Measurements from ENCODE around the gene DPCD.

The DPCD gene

GRCh38 chr10:101613646-101614045 lies 25.5 kb downstream of the DPCD start:
- Histone ChIP-seq H3K4me3 (ENCODE audit: low read depth, low read length) (no peak overlapping the region), H3K27me3 (ENCODE audit: insufficient read depth, low read length) (no peaks in the 10 kb centered on the region), H3K4me1 (ENCODE audit: control insufficient read depth, insufficient read depth, low read length, unreplicated experiment) (peaks cover 15% of the 10 kb centered on the region), H3K27ac (ENCODE audit: low read depth, low read length) (no peak overlapping the region), H3K79me2 (ENCODE audit: control insufficient read depth, insufficient read depth, low read length, unreplicated experiment) (no peaks in the 10 kb centered on the region), H2AFZ (ENCODE audit: low read length, unreplicated experiment) (no peak overlapping the region), H3K36me3 (ENCODE audit: insufficient read depth, low read length) (no peaks in the 10 kb centered on the region)

- no peak overlapping the region for H3K4me3 ChIP-seq (ENCODE audit: low read depth, low read length)
- H2AFZ ChIP-seq (ENCODE audit: low read length, unreplicated experiment) = no peak overlapping the region
- no peaks in the 10 kb centered on the region for H3K27me3 ChIP-seq (ENCODE audit: insufficient read depth, low read length)
- H3K27ac ChIP-seq (ENCODE audit: low read depth, low read length) = no peak overlapping the region
- H3K36me3 ChIP-seq (ENCODE audit: insufficient read depth, low read length) = no peaks in the 10 kb centered on the region
- no peaks in the 10 kb centered on the region for H3K79me2 ChIP-seq (ENCODE audit: control insufficient read depth, insufficient read depth, low read length, unreplicated experiment)
- H3K4me1 ChIP-seq (ENCODE audit: control insufficient read depth, insufficient read depth, low read length, unreplicated experiment) = peaks cover 5% of the 10 kb centered on the region
Observed at GRCh38 chr10:101614663-101615524, 26.8 kb downstream of the DPCD start.

GRCh38 chr10:101615525-101616116 lies 27.5 kb downstream of the DPCD start:
- no peak overlapping the region for H3K27ac ChIP-seq (ENCODE audit: low read depth, low read length)
- no peak overlapping the region for H2AFZ ChIP-seq (ENCODE audit: low read length, unreplicated experiment)
- H3K27me3 ChIP-seq (ENCODE audit: insufficient read depth, low read length) = no peaks in the 10 kb centered on the region
- H3K4me3 ChIP-seq (ENCODE audit: low read depth, low read length) = no peak overlapping the region
- no peaks in the 10 kb centered on the region for H3K36me3 ChIP-seq (ENCODE audit: insufficient read depth, low read length)
- peaks cover 5% of the 10 kb centered on the region for H3K4me1 ChIP-seq (ENCODE audit: control insufficient read depth, insufficient read depth, low read length, unreplicated experiment)
- H3K79me2 ChIP-seq (ENCODE audit: control insufficient read depth, insufficient read depth, low read length, unreplicated experiment) = no peaks in the 10 kb centered on the region

GRCh38 chr10:101616415-101617101 lies 28.4 kb downstream of the DPCD start:
- H3K79me2 ChIP-seq (ENCODE audit: control insufficient read depth, insufficient read depth, low read length, unreplicated experiment) = no peaks in the 10 kb centered on the region
- no peaks in the 10 kb centered on the region for H3K27me3 ChIP-seq (ENCODE audit: insufficient read depth, low read length)
- H3K27ac ChIP-seq (ENCODE audit: low read depth, low read length) = no peak overlapping the region
- no peak overlapping the region for H3K4me3 ChIP-seq (ENCODE audit: low read depth, low read length)
- H3K4me1 ChIP-seq (ENCODE audit: control insufficient read depth, insufficient read depth, low read length, unreplicated experiment) = peaks cover 3% of the 10 kb centered on the region
- no peak overlapping the region for H2AFZ ChIP-seq (ENCODE audit: low read length, unreplicated experiment)
- no peaks in the 10 kb centered on the region for H3K36me3 ChIP-seq (ENCODE audit: insufficient read depth, low read length)

- Histone ChIP-seq H3K79me2 (ENCODE audit: control insufficient read depth, insufficient read depth, low read length, unreplicated experiment) (no peaks in the 10 kb centered on the region), H2AFZ (ENCODE audit: low read length, unreplicated experiment) (no peak overlapping the region), H3K36me3 (ENCODE audit: insufficient read depth, low read length) (no peaks in the 10 kb centered on the region), H3K27ac (ENCODE audit: low read depth, low read length) (no peak overlapping the region), H3K4me3 (ENCODE audit: low read depth, low read length) (no peak overlapping the region), H3K4me1 (ENCODE audit: control insufficient read depth, insufficient read depth, low read length, unreplicated experiment) (no peaks in the 10 kb centered on the region), H3K27me3 (ENCODE audit: insufficient read depth, low read length) (no peaks in the 10 kb centered on the region)
Observed at GRCh38 chr10:101617102-101617823, 29.1 kb downstream of the DPCD start.

- Histone ChIP-seq H3K4me3 (ENCODE audit: low read depth, low read length) (no peak overlapping the region), H3K79me2 (ENCODE audit: control insufficient read depth, insufficient read depth, low read length, unreplicated experiment) (no peaks in the 10 kb centered on the region), H3K27ac (ENCODE audit: low read depth, low read length) (no peak overlapping the region), H3K27me3 (ENCODE audit: insufficient read depth, low read length) (no peaks in the 10 kb centered on the region), H3K4me1 (ENCODE audit: control insufficient read depth, insufficient read depth, low read length, unreplicated experiment) (no peaks in the 10 kb centered on the region), H3K36me3 (ENCODE audit: insufficient read depth, low read length) (no peaks in the 10 kb centered on the region), H2AFZ (ENCODE audit: low read length, unreplicated experiment) (no peak overlapping the region)
Observed at GRCh38 chr10:101617824-101618568, 29.9 kb downstream of the DPCD start.

GRCh38 chr10:101618871-101619270 lies 30.8 kb downstream of the DPCD start:
- Histone ChIP-seq H3K36me3 (ENCODE audit: insufficient read depth, low read length) (peaks cover 5% of the 10 kb centered on the region), H3K27ac (ENCODE audit: low read depth, low read length) (no peak overlapping the region), H3K79me2 (ENCODE audit: control insufficient read depth, insufficient read depth, low read length, unreplicated experiment) (no peaks in the 10 kb centered on the region), H2AFZ (ENCODE audit: low read length, unreplicated experiment) (no peak overlapping the region), H3K27me3 (ENCODE audit: insufficient read depth, low read length) (no peaks in the 10 kb centered on the region), H3K4me1 (ENCODE audit: control insufficient read depth, insufficient read depth, low read length, unreplicated experiment) (no peaks in the 10 kb centered on the region), H3K4me3 (ENCODE audit: low read depth, low read length) (no peak overlapping the region)

- Histone ChIP-seq H3K36me3 (ENCODE audit: insufficient read depth, low read length) (peaks cover 11% of the 10 kb centered on the region), H3K27me3 (ENCODE audit: insufficient read depth, low read length) (no peaks in the 10 kb centered on the region), H3K79me2 (ENCODE audit: control insufficient read depth, insufficient read depth, low read length, unreplicated experiment) (no peaks in the 10 kb centered on the region), H3K4me3 (ENCODE audit: low read depth, low read length) (no peak overlapping the region), H2AFZ (ENCODE audit: low read length, unreplicated experiment) (no peak overlapping the region), H3K4me1 (ENCODE audit: control insufficient read depth, insufficient read depth, low read length, unreplicated experiment) (peaks cover 6% of the 10 kb centered on the region), H3K27ac (ENCODE audit: low read depth, low read length) (no peak overlapping the region)
Observed at GRCh38 chr10:101619983-101620382, 31.9 kb downstream of the DPCD start.

GRCh38 chr10:101623528-101623927 lies 35.4 kb downstream of the DPCD start:
- H3K27me3 ChIP-seq (ENCODE audit: insufficient read depth, low read length) = no peaks in the 10 kb centered on the region
- H3K4me3 ChIP-seq (ENCODE audit: low read depth, low read length) = no peak overlapping the region
- H3K36me3 ChIP-seq (ENCODE audit: insufficient read depth, low read length) = peaks cover 11% of the 10 kb centered on the region

More at GRCh38 chr10:101623528-101623927, 35.4 kb downstream of the DPCD start:
- H3K27ac ChIP-seq (ENCODE audit: low read depth, low read length) = no peak overlapping the region
- H3K79me2 ChIP-seq (ENCODE audit: control insufficient read depth, insufficient read depth, low read length, unreplicated experiment) = no peaks in the 10 kb centered on the region
- H2AFZ ChIP-seq (ENCODE audit: low read length, unreplicated experiment) = no peak overlapping the region
- peaks cover 6% of the 10 kb centered on the region for H3K4me1 ChIP-seq (ENCODE audit: control insufficient read depth, insufficient read depth, low read length, unreplicated experiment)
